ENCODE results near the gene MOCS1.

Gene MOCS1

DNA sequence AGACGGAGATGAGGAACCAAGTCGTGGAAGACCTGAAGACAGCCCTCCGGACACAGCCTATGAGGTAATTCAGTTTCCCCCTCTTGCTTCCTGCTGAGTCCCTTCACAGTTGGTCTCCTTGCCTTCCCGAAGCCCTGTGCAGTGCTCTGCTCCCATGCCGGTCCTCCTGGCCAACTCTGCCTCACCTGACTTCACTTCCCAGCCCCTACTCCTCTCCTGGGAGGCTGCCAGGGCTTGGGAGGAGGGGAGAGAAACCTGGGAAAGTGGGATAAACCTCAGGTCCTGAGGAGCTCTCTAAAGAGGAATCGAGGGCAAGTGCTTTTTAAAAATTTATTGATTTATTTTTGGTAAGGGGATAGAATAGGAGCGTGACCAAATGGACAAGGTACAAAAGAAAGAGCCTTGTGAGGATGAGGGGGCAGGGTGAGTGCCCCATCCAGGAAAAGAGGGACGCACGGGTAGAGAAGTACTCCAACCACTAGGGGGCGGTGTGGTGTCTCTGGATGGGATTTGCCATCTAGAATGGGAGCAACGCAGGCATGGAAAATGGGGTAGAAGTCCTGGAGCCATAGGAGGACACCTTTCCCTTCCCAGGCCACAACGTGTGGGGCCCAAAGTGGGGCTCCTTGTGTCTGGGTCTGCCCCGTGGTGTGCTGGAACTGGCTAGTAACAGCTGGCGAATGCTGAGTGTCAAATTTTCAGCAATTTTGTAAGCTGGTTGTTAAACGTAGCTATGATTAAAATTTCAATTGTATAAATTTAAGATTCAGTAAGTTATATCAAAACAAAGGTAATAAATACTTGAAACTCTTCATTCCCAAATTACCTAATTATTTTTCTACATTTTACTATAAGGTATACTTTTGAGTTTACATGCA, 69.0 kb downstream of the MOCS1 start:
- DNase-seq, result peak; percentile 73 to 77

DNA sequence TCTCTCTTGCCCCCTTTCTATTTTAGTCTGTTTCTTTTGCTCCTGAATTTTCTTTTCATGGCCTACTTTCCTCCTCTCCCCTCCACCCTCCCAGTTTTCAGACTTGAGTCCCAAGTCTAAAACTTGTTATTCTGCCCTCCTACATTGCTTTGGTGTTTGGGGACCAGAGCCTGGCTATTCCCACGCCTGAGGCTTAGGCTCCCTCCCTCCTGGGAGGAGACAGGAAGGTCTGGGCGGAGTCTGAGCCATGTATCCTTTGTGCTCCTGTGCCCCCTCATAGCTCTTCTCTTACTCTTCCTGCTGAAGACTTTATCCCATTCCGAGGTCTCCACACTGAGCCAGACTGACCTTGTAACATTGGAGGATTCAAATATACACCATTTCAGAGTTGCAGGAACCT, 72.6 kb downstream of the MOCS1 start:
- no peak for DNase-seq

DNA sequence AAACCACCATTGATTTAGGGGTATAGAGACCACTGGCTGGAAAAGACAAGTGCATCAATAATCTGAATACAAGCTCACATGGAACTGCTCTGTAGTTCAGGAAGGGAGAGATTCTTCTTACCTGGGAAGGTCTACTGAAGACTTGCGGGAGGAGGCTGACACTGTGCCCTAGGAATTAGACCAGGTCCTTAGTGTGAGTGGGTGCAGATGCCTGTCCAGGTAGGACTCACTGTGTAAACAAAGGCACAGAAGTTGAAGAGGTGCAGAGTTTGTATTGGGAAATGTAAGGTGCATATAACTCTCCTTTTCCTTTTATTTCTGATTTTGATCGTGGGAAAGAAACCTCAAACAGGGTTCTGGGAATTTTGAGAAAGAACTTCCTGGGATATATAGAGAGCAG, 75.2 kb downstream of the MOCS1 start:
- DNase-seq, result no peak

DNA sequence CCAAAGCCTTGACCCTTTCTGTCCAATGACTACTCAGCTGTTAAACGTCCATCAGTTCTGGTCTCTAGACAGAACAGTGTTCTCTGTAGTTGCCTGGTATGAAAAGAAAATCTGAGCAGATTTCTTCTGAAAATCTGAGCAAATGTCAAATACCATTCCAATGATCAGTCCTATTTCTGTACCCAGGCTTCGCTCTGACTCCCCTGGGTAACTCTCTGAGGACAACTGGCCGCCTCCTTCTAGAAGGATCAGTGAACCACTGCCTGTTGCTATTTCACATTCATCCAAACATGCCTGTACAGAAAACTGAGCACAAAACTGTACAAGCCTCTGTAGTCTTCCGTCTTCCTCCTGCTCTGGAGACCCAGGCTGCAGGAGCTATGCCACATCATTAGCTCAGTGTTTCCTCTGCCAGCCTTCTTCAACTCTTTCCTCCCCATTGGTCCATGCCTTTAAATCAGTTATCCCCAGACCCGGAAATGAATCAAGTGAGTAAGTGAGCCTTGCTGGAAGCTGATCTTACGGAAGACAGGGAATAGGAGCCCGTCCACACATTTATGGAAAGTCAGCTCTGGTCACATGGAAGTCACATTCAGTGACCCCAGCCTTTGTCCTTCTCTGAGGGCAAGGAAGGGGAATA, 78.8 kb downstream of the MOCS1 start:
- DNase-seq, result no peak
